ENCODE measurements around the gene THRSP. TPM values are rescaled to one million over a fixed set of nuclear protein-coding genes. Genes with fewer than 3 reads are reported as not detected.

The THRSP gene
- total RNA-seq, 2 donors from 2014 or later: not detected

- ATAC-seq (no peak), DNase-seq (no peak)
- H3K27ac Mint-ChIP-seq: no peak overlapping the region
- H3K27me3 Mint-ChIP-seq: no peaks in the 10 kb centered on the region
- H3K4me3 Mint-ChIP-seq: no peak overlapping the region
- H3K4me1 Mint-ChIP-seq: peaks cover 3% of the 10 kb centered on the region
- H3K36me3 Mint-ChIP-seq (ENCODE audit: low read depth): peaks cover 12% of the 10 kb centered on the region
- no peaks in the 10 kb centered on the region for H3K9me3 ChIP-seq (ENCODE audit: control insufficient read depth, low read length, poor library complexity, severe bottlenecking)
Measured at GRCh38 chr11:78099666-78100065, 36.0 kb downstream of the THRSP start.

DNA sequence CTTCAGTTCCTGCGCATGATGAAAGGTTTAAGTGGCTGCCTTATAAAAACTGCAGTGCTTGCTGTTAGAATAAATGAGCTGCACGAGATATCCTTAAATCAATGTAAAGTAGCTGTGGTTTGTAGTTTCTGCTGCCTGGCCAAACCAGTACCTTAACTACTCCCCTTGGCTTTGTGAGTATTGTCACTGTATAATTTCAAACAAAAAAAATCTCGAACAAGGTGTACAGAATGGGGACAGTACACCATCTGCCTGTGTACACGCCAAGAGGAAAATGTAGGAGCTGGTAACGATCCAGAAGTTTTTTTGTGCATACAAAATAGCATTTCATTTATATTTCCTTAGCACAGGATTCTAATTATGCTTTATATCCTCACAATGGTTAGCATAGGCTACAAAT is 36.6 kb downstream of the THRSP start:
- ATAC-seq: no peak
- H3K4me1 Mint-ChIP-seq: peaks cover 3% of the 10 kb centered on the region
- H3K9me3 ChIP-seq (ENCODE audit: control insufficient read depth, low read length, poor library complexity, severe bottlenecking): no peaks in the 10 kb centered on the region
- peaks cover 12% of the 10 kb centered on the region for H3K36me3 Mint-ChIP-seq (ENCODE audit: low read depth)
- DNase-seq: no peak
- H3K4me3 Mint-ChIP-seq: no peak overlapping the region
- no peaks in the 10 kb centered on the region for H3K27me3 Mint-ChIP-seq
- H3K27ac Mint-ChIP-seq: no peak overlapping the region

DNA sequence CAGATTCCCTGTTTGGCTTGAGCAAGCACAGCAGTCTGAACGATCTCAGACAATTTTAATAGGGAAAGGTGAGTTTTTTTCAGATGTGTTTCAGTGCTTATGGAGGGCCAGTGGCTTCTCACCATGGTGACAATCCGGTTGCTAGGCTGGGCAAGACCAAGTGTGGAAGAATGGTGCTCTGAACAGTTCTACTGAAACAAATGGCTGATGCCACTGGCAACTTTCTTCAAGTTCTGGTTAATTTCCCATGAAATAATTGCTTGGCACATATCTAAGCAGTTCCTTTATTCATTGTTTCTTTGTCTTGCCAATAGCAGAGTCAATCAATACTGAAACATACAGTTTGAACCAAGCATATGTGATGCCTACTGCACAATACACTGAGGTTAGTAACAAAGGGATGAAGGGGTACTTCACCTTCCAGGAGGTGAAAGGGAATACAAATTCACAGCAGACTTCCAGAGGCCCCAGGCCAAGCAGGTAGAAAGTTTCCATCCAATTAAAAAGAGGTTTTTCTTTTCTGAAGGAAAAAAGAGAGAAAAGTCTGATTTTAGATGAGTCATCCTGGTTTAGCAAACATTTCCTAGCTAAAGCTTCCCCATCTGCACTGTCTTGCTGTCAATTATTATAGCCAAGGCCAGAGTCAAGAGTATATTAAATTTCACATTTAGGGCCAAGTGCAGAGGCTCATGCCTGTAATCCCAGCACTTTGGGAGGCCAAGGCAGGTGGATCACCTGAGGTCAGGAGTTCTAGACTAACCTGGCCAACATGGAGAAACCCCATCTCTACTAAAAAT is 37.2 kb downstream of the THRSP start:
- H3K27me3 Mint-ChIP-seq: no peaks in the 10 kb centered on the region
- no peaks in the 10 kb centered on the region for H3K9me3 ChIP-seq (ENCODE audit: control insufficient read depth, low read length, poor library complexity, severe bottlenecking)
- ATAC-seq (no peak), DNase-seq (no peak)
- H3K4me3 Mint-ChIP-seq: no peak overlapping the region
- peaks cover 12% of the 10 kb centered on the region for H3K36me3 Mint-ChIP-seq (ENCODE audit: low read depth)
- H3K4me1 Mint-ChIP-seq: peaks cover 3% of the 10 kb centered on the region
- no peak overlapping the region for H3K27ac Mint-ChIP-seq

DNA sequence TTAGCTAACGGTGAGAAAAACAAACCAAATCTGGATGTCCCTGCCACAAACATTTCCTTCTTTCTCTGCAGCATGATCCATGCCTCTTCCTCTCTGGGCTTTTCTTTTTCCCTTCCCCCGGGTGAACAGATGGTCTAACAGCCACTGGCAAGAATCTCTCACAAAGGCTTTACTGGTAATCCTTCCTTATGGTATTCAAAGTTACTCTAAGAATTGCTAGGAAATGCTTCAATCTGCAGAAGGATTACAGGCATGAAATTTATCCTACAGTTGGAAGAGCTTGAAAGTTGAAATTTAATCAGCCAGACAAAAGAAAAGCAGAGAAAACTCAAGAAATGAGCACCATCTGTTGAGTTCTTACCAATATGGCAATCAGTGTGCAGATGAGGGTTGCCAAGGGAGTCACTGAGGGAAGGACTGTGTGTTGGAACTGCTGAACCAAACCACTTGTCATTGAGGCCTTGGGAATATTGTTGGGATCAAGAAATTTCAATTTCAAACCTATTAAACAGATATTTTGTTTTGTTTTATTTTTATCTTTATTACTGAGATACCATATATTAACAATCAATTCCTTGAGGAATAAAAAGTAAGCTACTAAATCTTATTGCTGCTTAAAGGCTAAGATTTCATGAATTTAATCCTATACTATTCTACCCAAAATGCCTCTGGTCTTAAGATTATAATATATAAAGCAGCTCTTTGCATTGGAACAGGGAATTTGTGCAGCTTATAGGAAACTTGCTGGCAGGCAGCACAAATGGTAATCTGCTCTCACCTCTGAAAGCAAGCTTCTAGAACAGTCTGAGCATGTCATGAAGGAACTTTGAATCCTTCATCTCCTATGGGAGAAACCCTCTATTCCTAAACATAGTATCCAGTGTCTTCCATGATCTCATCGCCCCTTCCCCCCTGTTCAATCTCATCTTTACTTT is 45.7 kb downstream of the THRSP start:
- ATAC-seq (no peak), DNase-seq (no peak)
- H3K4me3 Mint-ChIP-seq: no peak overlapping the region
- H3K9me3 ChIP-seq (ENCODE audit: control insufficient read depth, low read length, poor library complexity, severe bottlenecking): no peaks in the 10 kb centered on the region
- H3K27me3 Mint-ChIP-seq: no peaks in the 10 kb centered on the region
- peaks cover 2% of the 10 kb centered on the region for H3K4me1 Mint-ChIP-seq
- H3K36me3 Mint-ChIP-seq (ENCODE audit: low read depth): peaks cover 2% of the 10 kb centered on the region
- no peak overlapping the region for H3K27ac Mint-ChIP-seq

GRCh38 chr11:78110351-78110750 is 46.7 kb downstream of the THRSP start:
- H3K4me3 Mint-ChIP-seq: no peak overlapping the region
- H3K9me3 ChIP-seq (ENCODE audit: control insufficient read depth, low read length, poor library complexity, severe bottlenecking): no peaks in the 10 kb centered on the region
- H3K36me3 Mint-ChIP-seq (ENCODE audit: low read depth): peaks cover 2% of the 10 kb centered on the region
- ATAC-seq (no peak), DNase-seq (no peak)
- no peak overlapping the region for H3K27ac Mint-ChIP-seq
- H3K27me3 Mint-ChIP-seq: no peaks in the 10 kb centered on the region
- H3K4me1 Mint-ChIP-seq: peaks cover 2% of the 10 kb centered on the region

GRCh38 chr11:78110830-78111229 is 47.2 kb downstream of the THRSP start:
- ATAC-seq (no peak), DNase-seq (no peak)
- Mint-ChIP-seq H3K27me3 (no peaks in the 10 kb centered on the region), H3K4me3 (no peak overlapping the region), H3K4me1 (peaks cover 2% of the 10 kb centered on the region), H3K27ac (no peak overlapping the region), H3K36me3 (ENCODE audit: low read depth) (peaks cover 2% of the 10 kb centered on the region)
- H3K9me3 ChIP-seq (ENCODE audit: control insufficient read depth, low read length, poor library complexity, severe bottlenecking): no peaks in the 10 kb centered on the region

DNA sequence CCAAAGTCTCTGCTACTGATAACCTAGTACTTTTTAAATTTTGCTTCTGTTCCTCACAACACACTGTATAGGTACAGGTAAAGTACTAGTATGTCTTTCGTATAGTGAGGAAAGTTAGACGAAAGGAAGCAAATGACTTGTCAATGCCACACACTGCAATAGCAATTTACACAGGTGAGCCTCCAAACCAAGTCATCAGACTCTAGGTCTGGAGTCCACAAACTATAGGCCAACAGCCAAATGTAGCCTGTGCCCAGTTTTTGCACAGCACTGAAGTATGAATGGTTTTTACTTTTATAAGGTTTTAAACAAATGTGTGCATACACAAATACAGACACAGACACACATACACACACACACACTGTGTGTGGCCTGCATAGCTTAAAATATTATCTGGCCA is 47.6 kb downstream of the THRSP start:
- no peaks in the 10 kb centered on the region for H3K9me3 ChIP-seq (ENCODE audit: control insufficient read depth, low read length, poor library complexity, severe bottlenecking)
- H3K4me1 Mint-ChIP-seq: peaks cover 2% of the 10 kb centered on the region
- H3K4me3 Mint-ChIP-seq: no peak overlapping the region
- no peaks in the 10 kb centered on the region for H3K27me3 Mint-ChIP-seq
- DNase-seq (no peak), ATAC-seq (no peak)
- peaks cover 2% of the 10 kb centered on the region for H3K36me3 Mint-ChIP-seq (ENCODE audit: low read depth)
- no peak overlapping the region for H3K27ac Mint-ChIP-seq

DNA sequence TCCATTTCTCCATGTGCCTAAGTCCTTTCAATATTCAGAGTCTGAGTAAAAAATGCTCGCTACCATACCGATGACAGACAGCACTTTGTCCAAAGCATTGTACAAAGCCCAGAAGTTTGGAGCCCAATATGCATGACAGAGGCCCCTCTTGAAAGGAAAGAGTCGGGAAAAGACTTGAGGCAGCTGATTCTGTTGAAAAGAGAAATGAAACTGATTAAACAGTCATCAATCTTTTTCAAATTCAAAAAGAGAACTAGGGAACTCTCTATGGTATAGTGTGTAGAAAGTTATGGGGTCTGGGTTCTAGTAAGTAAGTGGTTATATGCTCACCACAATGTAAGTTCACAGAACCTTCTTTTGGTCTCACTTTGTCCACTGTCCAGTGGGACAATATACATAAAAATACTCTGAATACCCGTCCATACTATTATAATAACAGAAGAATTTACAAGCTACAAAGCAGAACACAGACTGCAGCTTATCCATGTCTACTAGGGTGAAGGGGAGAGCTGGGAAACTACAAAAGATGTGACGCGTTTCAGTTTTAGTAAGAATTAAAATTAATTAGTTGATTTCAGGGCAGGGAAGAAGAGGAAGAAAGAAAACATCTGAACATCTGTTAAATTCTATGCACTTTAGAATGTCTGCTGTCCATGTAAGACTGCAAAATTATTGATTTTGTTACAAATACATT is 49.1 kb downstream of the THRSP start:
- DNase-seq (no peak), ATAC-seq (no peak)
- Mint-ChIP-seq H3K36me3 (ENCODE audit: low read depth) (peaks cover 4% of the 10 kb centered on the region), H3K27me3 (no peaks in the 10 kb centered on the region), H3K27ac (no peak overlapping the region), H3K4me1 (peaks cover 2% of the 10 kb centered on the region), H3K4me3 (no peak overlapping the region)
- no peaks in the 10 kb centered on the region for H3K9me3 ChIP-seq (ENCODE audit: control insufficient read depth, low read length, poor library complexity, severe bottlenecking)

Other genes starting within 250 kb of the THRSP start
- gene RSF1, start 243.1 kb upstream of the THRSP start, total RNA-seq: 10 to 100 TPM; 80.8 to 87.1 TPM
- 1 to 10 TPM; 2.7 to 5.2 TPM for gene AAMDC, start 242.7 kb upstream of the THRSP start, total RNA-seq
- gene INTS4, start 69.2 kb upstream of the THRSP start, total RNA-seq: 10 to 100 TPM; 48.9 to 53.4 TPM
- gene KCTD14, start 40.6 kb upstream of the THRSP start, total RNA-seq: under 1 TPM; 0.17 to 0.52 TPM
- 10 to 100 TPM; 36.9 to 47.1 TPM for gene NDUFC2, start 16.0 kb downstream of the THRSP start, total RNA-seq
- 10 to 100 TPM; 17.2 to 25.8 TPM for gene ALG8, start 75.8 kb downstream of the THRSP start, total RNA-seq
- 1 to 10 TPM; 2.4 to 4.0 TPM for gene KCTD21, start 124.8 kb downstream of the THRSP start, total RNA-seq
- 10 to 100 TPM; 10.5 to 13.4 TPM for gene USP35, start 125.1 kb downstream of the THRSP start, total RNA-seq